Measurements from ENCODE around the gene SLC9A4.

SLC9A4 gene

GRCh38 chr2:102480285-102481195, 7.5 kb downstream of the SLC9A4 start:
- Mint-ChIP-seq H3K36me3 (no peaks in the 10 kb centered on the region), H3K27ac (no peak overlapping the region), H3K27me3 (peaks cover 12% of the 10 kb centered on the region), H3K9me3 (no peaks in the 10 kb centered on the region), H3K4me3 (no peak overlapping the region), H3K4me1 (no peaks in the 10 kb centered on the region)

- Mint-ChIP-seq H3K27me3 (peaks cover 13% of the 10 kb centered on the region), H3K4me3 (no peak overlapping the region), H3K27ac (no peak overlapping the region), H3K4me1 (no peaks in the 10 kb centered on the region), H3K36me3 (no peaks in the 10 kb centered on the region), H3K9me3 (no peaks in the 10 kb centered on the region)
Measured at GRCh38 chr2:102481931-102482330, 8.9 kb downstream of the SLC9A4 start.

- no peaks in the 10 kb centered on the region for H3K4me1 Mint-ChIP-seq
- peaks cover 13% of the 10 kb centered on the region for H3K27me3 Mint-ChIP-seq
- H3K27ac Mint-ChIP-seq: no peak overlapping the region
- H3K36me3 Mint-ChIP-seq: no peaks in the 10 kb centered on the region
- H3K9me3 Mint-ChIP-seq: no peaks in the 10 kb centered on the region
- H3K4me3 Mint-ChIP-seq: no peak overlapping the region
Measured at GRCh38 chr2:102483086-102483485, 10.1 kb downstream of the SLC9A4 start.

GRCh38 chr2:102484310-102485061, 11.5 kb downstream of the SLC9A4 start:
- Mint-ChIP-seq H3K36me3 (no peaks in the 10 kb centered on the region), H3K27ac (no peak overlapping the region), H3K4me1 (peaks cover under 1% of the 10 kb centered on the region), H3K4me3 (no peak overlapping the region), H3K27me3 (peaks cover 13% of the 10 kb centered on the region), H3K9me3 (no peaks in the 10 kb centered on the region)

DNA sequence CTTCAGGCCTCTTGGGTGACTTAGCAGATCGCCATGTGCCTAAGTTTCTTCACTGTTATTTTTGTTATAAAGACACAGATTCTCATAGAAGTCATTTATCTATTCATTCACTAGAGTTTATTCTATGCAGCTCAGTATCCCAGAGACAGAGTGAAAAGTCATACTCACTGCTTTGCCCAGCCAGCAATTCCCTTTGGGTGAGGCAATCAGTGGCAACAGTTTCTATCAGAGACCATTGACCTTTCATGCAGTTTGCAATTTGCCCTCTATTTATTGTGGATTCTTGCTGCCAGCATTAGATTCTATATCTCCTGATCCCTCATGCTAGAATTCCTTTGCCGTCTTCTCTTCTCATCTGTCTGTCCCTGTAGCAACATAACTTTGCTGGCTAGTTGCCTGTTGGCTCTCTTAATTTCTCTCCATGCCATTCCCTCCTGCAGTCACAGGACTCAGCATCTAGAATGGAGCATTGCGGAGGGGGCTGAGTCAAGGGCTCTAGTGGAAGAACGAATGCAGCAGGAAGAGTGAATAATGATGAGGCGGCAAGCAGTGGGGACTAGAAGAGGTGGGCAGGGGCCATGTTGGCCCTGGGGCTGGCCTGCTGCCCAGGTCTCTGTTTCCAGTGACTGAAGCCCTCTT, 12.2 kb downstream of the SLC9A4 start:
- H3K27ac Mint-ChIP-seq: no peak overlapping the region
- H3K4me1 Mint-ChIP-seq: peaks cover 4% of the 10 kb centered on the region
- H3K9me3 Mint-ChIP-seq: no peaks in the 10 kb centered on the region
- H3K27me3 Mint-ChIP-seq: peaks cover 13% of the 10 kb centered on the region
- no peak overlapping the region for H3K4me3 Mint-ChIP-seq
- no peaks in the 10 kb centered on the region for H3K36me3 Mint-ChIP-seq

DNA sequence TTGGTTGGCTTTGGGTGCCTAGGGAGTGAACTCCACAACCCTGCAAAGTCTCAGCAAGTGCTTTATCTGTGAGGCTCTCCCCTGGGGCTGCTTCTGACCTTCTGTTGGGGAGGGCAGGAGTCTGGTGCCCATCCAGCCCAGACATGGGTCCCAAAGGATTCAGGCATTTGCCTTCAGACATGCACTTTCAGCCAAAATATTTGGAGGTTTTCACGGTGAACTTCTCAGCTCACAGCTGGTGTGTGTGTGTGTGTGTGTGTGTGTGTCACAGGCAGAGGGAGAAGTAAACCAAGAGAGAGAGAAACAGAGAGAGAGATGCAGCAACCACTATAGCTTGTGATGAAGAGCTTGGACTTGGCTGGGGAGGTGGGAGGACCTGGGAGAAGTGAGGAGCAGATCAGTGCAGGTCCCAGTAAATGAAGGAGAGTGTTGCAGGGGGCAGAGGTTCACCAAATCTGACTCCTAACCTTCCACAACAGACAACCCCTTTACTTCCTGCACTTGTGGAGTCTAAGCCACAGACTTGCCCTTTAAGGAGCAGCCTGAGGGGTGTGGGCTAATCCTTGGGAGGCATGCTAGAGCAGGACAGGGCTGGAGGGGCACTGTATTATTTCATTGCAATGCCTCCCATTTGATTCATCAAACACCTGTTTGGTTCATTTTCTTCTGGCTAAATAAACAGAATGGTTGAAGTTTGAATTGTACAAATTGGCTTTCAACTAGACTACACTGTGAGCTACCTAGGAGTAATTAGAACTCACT, 14.1 kb downstream of the SLC9A4 start:
- H3K9me3 Mint-ChIP-seq: no peaks in the 10 kb centered on the region
- H3K36me3 Mint-ChIP-seq: no peaks in the 10 kb centered on the region
- peaks cover 12% of the 10 kb centered on the region for H3K27me3 Mint-ChIP-seq
- H3K27ac Mint-ChIP-seq: no peak overlapping the region
- H3K4me1 Mint-ChIP-seq: peaks cover 4% of the 10 kb centered on the region
- H3K4me3 Mint-ChIP-seq: no peak overlapping the region

DNA sequence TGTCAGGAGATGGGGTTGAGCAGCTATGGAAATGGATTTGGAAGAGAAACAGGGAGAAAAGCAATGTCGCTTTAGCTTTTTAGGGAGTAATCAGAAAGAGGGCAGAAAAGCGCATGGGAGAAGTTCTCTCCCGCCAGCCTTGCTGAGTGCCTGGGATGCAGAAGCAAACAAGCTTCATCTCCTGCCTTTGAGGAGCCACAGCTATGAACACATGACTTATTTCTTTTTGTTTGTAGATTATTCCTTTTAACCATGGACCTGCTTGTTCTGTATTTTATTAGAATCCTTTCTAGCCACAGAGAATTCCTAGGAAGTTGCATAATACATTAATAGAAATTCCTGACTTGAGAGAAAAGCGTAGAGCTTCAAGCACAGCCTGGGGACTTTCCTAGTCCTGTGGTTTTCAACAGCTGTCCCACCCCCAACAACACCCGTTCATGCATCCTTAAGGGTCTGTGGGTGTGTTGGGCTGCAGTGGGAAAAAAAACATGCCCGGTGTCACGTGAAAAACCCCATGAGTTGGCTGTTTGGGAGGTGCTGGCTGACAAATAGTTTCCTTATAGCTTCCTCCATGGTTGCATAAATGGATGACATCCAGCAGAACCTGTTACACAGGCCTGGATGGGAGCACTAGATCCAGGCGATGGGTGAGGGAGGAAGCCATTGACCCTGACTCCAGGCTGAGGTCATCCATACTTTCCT, 14.9 kb downstream of the SLC9A4 start:
- H3K27ac Mint-ChIP-seq: no peak overlapping the region
- peaks cover 4% of the 10 kb centered on the region for H3K4me1 Mint-ChIP-seq
- H3K9me3 Mint-ChIP-seq: no peaks in the 10 kb centered on the region
- H3K36me3 Mint-ChIP-seq: no peaks in the 10 kb centered on the region
- no peak overlapping the region for H3K4me3 Mint-ChIP-seq
- H3K27me3 Mint-ChIP-seq: peaks cover 11% of the 10 kb centered on the region

DNA sequence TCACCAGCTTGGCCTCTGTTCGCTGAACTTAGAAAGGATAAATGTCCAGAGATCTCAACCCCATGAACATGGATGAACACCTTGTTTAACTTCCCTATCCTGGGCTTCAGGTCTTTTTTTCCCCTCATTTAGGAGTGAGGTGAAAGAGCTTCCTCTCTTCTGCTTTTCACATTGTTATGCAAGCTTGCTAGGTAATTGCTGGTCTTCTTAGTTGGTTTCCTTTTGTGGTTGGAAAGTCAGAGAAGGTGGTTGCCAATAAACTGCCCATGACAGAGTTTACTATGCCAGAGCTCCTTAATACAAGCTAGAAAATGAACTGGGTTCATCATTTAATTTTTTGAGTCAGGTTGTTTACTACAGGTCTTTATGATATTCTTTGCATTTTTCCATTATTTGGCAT, 16.6 kb downstream of the SLC9A4 start:
- peaks cover 13% of the 10 kb centered on the region for H3K27me3 Mint-ChIP-seq
- H3K27ac Mint-ChIP-seq: no peak overlapping the region
- peaks cover 4% of the 10 kb centered on the region for H3K4me1 Mint-ChIP-seq
- peaks cover 1% of the 10 kb centered on the region for H3K36me3 Mint-ChIP-seq
- H3K4me3 Mint-ChIP-seq: no peak overlapping the region
- H3K9me3 Mint-ChIP-seq: peaks cover 4% of the 10 kb centered on the region

GRCh38 chr2:102492006-102492405, 19.0 kb downstream of the SLC9A4 start:
- Mint-ChIP-seq H3K27me3 (peaks cover 11% of the 10 kb centered on the region), H3K36me3 (peaks cover 1% of the 10 kb centered on the region), H3K27ac (no peak overlapping the region), H3K9me3 (peaks cover 4% of the 10 kb centered on the region), H3K4me3 (no peak overlapping the region), H3K4me1 (peaks cover 4% of the 10 kb centered on the region)

DNA sequence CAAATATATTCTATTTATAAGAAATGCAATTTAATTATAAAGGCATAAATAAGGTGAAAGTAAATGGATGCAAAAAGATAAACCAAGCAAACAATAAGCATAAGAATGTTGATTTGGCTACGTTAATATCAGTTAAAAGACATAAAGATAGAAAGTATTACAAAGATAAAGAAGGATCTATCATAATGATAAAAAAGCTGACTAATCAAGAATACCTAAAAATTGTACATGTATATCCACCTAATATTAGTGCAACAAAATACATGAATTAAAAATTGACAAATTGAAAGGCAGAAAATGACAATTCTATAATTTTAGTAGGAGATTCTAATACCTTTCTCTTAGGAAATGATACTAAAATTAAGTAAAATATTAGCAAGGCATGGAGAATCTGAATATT, 21.5 kb downstream of the SLC9A4 start:
- Mint-ChIP-seq H3K4me1 (peaks cover 3% of the 10 kb centered on the region), H3K27me3 (peaks cover 8% of the 10 kb centered on the region), H3K27ac (no peak overlapping the region), H3K9me3 (peaks cover 4% of the 10 kb centered on the region), H3K4me3 (no peak overlapping the region), H3K36me3 (peaks cover 1% of the 10 kb centered on the region)

DNA sequence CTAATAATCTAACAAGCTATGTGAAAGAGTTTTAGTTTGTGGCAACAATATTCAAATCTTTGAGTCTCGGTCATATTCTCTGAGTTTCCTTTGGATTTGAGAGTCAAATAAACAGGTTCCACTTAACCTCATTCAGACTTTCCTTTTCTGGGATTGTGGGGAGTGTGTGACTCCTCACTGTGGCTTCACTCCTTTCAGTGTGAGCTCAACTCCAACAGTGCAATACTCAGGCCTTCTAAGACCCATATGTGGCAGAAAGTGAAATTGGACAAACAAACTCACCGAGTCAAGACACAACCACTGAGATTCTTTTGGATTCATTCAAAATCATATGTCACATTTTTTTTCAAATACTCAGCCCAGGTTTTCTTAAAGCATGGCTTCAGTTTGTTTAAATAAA, 25.4 kb downstream of the SLC9A4 start:
- Mint-ChIP-seq H3K4me3 (no peak overlapping the region), H3K9me3 (peaks cover 4% of the 10 kb centered on the region), H3K27me3 (peaks cover 8% of the 10 kb centered on the region)

DNA sequence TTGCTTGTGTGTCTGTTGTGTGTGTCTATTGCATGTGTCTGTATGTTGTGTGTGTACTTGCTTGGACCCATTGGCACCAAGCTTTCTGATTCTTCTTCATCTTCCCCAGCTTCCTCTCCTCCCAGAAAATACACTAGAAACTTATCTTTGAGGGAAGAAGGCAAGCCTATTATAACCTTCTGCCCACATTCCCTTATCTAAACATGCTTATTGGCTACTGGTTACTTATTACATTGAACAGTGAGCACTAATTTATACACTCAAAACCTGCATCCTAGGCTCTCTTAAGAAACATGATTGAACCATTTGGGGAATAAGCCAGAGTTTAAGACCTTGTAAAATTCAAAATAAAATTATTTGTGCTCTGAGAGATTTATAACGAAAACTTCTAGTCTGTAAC, 26.5 kb downstream of the SLC9A4 start:
- Mint-ChIP-seq H3K4me3 (no peak overlapping the region), H3K4me1 (no peaks in the 10 kb centered on the region), H3K27ac (no peak overlapping the region), H3K9me3 (no peaks in the 10 kb centered on the region), H3K27me3 (peaks cover 9% of the 10 kb centered on the region), H3K36me3 (no peaks in the 10 kb centered on the region)

More for the DNA sequence above, 25.4 kb downstream of the SLC9A4 start:
- no peak overlapping the region for H3K27ac Mint-ChIP-seq
- H3K36me3 Mint-ChIP-seq: peaks cover 1% of the 10 kb centered on the region
- H3K4me1 Mint-ChIP-seq: no peaks in the 10 kb centered on the region

- Mint-ChIP-seq H3K27ac (no peak overlapping the region), H3K9me3 (no peaks in the 10 kb centered on the region), H3K4me3 (no peak overlapping the region), H3K27me3 (peaks cover 9% of the 10 kb centered on the region), H3K36me3 (no peaks in the 10 kb centered on the region), H3K4me1 (no peaks in the 10 kb centered on the region)
Measured at GRCh38 chr2:102502576-102502975, 29.6 kb downstream of the SLC9A4 start.

DNA sequence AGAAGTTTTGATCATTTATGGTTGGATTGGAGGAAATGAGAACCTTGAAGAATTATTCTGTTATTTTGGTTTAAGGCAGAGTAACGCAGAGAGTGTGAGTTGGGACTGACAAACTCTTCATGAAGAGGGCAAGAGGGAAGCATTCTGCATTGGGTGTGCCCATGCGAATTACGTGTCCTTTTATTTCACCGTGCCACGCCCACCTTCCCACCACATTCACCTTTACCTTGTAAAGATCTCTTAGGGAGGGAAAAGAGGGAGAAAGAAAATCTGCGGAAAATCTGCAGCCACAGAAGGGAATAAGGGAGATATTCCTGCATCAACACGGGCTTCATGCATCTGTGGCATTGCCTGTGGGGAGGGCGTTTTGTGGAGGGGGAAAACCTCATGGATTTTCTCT, 31.8 kb downstream of the SLC9A4 start:
- peaks cover 9% of the 10 kb centered on the region for H3K9me3 Mint-ChIP-seq
- H3K36me3 Mint-ChIP-seq: no peaks in the 10 kb centered on the region
- H3K27ac Mint-ChIP-seq: no peak overlapping the region
- peaks cover 10% of the 10 kb centered on the region for H3K4me1 Mint-ChIP-seq
- peaks cover 9% of the 10 kb centered on the region for H3K27me3 Mint-ChIP-seq
- no peak overlapping the region for H3K4me3 Mint-ChIP-seq

DNA sequence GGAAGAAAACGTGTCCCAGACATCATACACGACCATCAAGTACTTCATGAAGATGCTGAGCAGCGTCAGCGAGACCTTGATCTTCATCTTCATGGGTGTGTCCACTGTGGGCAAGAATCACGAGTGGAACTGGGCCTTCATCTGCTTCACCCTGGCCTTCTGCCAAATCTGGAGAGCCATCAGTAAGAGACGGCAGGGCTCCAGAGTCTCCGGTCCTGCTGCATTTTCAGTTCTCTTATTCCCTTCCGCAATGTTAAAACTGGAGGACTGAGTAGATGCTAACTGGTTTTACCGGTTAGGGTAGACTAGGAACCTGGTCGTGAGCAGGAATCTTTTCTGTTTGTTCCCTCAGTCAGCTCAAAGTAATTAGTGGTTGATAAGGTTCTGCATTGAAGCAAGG, 32.3 kb downstream of the SLC9A4 start:
- peaks cover 9% of the 10 kb centered on the region for H3K9me3 Mint-ChIP-seq
- H3K27me3 Mint-ChIP-seq: peaks cover 9% of the 10 kb centered on the region
- H3K4me3 Mint-ChIP-seq: no peak overlapping the region
- H3K27ac Mint-ChIP-seq: no peak overlapping the region
- no peaks in the 10 kb centered on the region for H3K36me3 Mint-ChIP-seq
- peaks cover 13% of the 10 kb centered on the region for H3K4me1 Mint-ChIP-seq
